ENCODE data around the gene ANKRD10. TPM values are rescaled to one million over a fixed set of nuclear protein-coding genes. Genes with fewer than 3 reads are reported as not detected.

The ANKRD10 gene
- total RNA-seq, 4 donors from 2014 or later = 145 to 381 (median 164) TPM

- H3K27ac ChIP-seq = peak overlapping the region; percentile 98 to 99 (median 99)
- no peaks in the 10 kb centered on the region for H3K27me3 ChIP-seq
- no peaks in the 10 kb centered on the region for H3K36me3 ChIP-seq
- H3K4me3 ChIP-seq = no peak overlapping the region
- in situ Hi-C loops (cut with MboI; ENCODE audit: low sequenced_read_pairs in 4 of 4) (no loop called here), intact Hi-C loops (cut with DNase I; ENCODE audit: low total_unique reads) (no loop called here)
- H3K4me1 ChIP-seq = peaks cover 37 to 38% of the 10 kb centered on the region in 2 donors
- DNase-seq (no peak), ATAC-seq (no peak)
- no peaks in the 10 kb centered on the region for H3K9me3 ChIP-seq
- TF ChIP-seq CTCF (IDR thresholded peaks at IDR 0.05 in 4 of 5, conservative IDR thresholded peaks at IDR 0.05 in 1 of 5) = no peak
- TF ChIP-seq POLR2A (IDR thresholded peaks at IDR 0.05) = no peak
Measured at GRCh38 chr13:110872768-110873638, 41.9 kb downstream of the ANKRD10 start.

DNA sequence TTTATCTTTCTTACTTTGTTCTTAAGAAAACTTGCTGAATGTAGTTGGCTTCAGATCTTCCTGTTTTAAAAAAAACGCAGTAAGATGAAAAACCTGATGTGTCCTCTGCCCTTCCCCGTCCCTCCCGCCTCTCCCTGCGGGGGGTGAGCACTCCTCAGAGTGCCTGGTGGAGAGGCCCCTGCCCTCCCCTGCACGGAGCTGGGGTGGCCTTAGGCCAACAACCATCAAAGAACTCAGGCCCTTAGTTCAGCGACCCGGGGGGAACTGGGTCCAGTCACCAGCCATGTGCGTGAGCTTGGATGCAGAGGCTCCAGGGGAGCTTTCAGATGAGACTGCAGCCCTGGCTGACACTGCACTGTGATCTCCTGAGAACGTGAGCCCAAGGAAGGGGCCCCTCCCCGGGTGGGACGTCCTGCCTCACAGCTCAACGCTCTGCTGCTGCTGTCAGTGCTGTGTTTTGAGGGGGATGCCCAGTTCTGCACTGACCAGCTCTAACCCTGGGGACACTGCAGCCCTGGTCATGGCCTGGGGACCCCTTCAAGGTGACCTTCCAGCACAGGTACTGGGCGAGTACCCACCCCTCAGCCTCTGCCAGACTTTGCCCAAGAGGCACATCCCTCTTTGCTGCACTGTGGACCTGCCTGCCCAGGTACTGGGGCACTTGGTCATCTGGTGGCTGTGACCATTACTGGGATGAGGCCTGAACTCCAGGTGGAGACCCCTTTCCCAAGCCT is 42.7 kb downstream of the ANKRD10 start:
- ATAC-seq (no peak), DNase-seq (no peak)
- no peak for TF ChIP-seq CTCF (IDR thresholded peaks at IDR 0.05 in 4 of 5, conservative IDR thresholded peaks at IDR 0.05 in 1 of 5)
- no peaks in the 10 kb centered on the region for H3K27me3 ChIP-seq
- no peak overlapping the region for H3K4me3 ChIP-seq
- intact Hi-C loops (cut with DNase I; ENCODE audit: low total_unique reads) (no loop called here), in situ Hi-C loops (cut with MboI; ENCODE audit: low sequenced_read_pairs in 4 of 4) (no loop called here)
- H3K9me3 ChIP-seq = no peaks in the 10 kb centered on the region
- H3K36me3 ChIP-seq = no peaks in the 10 kb centered on the region
- H3K27ac ChIP-seq = peak overlapping the region; percentile 98 to 99 (median 99)
- peaks cover 45 to 46% of the 10 kb centered on the region in 2 donors for H3K4me1 ChIP-seq

DNA sequence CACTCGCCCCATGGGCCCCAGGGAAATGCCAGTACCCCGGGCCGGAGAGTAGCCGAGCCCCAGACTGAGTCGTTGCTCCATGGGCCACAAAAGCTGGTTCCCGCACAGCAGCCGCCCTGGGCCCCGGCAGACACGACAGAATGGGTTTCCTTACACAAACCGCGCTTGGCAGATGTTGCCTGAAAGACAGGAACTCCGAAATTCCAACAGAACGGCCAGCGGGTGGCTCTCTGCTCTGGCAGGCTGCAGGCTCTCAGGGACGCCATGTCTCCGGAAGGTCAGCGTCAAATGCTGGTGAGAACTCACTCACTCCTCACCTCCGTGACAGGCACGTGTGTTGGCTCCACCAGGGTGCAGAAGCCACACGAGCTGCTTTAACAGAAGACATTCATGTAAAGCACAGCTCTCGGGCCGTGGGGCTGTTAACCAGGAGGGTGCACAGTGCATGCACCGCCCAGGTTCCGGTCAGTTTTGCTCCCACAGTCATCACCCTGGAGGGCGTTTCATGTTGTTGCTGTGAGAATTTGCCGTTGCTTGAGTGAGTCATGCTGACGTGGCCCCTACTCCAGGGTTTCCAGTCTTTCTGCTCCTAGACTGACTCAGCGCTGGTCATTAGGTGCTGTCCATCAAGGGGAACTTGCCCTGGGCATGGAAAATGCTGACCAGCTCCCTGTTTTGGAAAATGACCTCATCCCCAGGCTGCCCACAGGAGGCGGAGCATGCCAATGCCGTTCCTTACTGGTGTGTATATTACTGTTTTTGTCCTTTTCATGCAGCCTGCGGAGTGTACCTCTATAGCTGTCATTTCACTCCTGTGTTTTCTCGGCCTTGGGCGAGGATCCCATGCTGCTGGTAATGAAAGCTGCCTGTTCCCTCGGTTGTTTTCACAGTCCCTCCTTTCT is 44.8 kb downstream of the ANKRD10 start:
- peak; percentile 87 to 88 for ATAC-seq
- peak overlapping the region; percentile 70 to 82 (median 77) for H3K4me3 ChIP-seq
- TF ChIP-seq POLR2A (IDR thresholded peaks at IDR 0.05) = peak; percentile 49 to 80
- TF ChIP-seq CTCF (IDR thresholded peaks at IDR 0.05 in 4 of 5, conservative IDR thresholded peaks at IDR 0.05 in 1 of 5) = peak; percentile 13 to 53 (median 26)
- H3K27ac ChIP-seq = peak overlapping the region; percentile 98 to 99 (median 99)
- H3K27me3 ChIP-seq = no peaks in the 10 kb centered on the region
- peak; percentile 96 to 98 for DNase-seq
- no peaks in the 10 kb centered on the region for H3K9me3 ChIP-seq
- in situ Hi-C loops (cut with MboI; ENCODE audit: low sequenced_read_pairs in 4 of 4) = no loop called here
- H3K4me1 ChIP-seq = peaks cover 42% of the 10 kb centered on the region in 2 donors
- no peaks in the 10 kb centered on the region for H3K36me3 ChIP-seq
- intact Hi-C loops (cut with DNase I; ENCODE audit: low total_unique reads) = loop anchor here (1.0 to 5.0 kb wide), 5 partner anchors 27 to 177 kb away; partner anchors contain the start of gene ANKRD10

GRCh38 chr13:110869231-110869804 is 45.6 kb downstream of the ANKRD10 start:
- H3K36me3 ChIP-seq = no peaks in the 10 kb centered on the region
- TF ChIP-seq CTCF (IDR thresholded peaks at IDR 0.05 in 4 of 5, conservative IDR thresholded peaks at IDR 0.05 in 1 of 5) (no peak), POLR2A (IDR thresholded peaks at IDR 0.05) (peak in 1 of 2 donors; percentile 40)
- peaks cover 37 to 39% of the 10 kb centered on the region in 2 donors for H3K4me1 ChIP-seq
- no peaks in the 10 kb centered on the region for H3K9me3 ChIP-seq
- peak; percentile 34 to 67 for DNase-seq
- in situ Hi-C loops (cut with MboI; ENCODE audit: low sequenced_read_pairs in 4 of 4) (no loop called here), intact Hi-C loops (cut with DNase I; ENCODE audit: low total_unique reads) (loop anchor here (5.0 kb wide), 1 partner anchor 178 kb away; no protein-coding TSS in a partner anchor)
- no peaks in the 10 kb centered on the region for H3K27me3 ChIP-seq
- H3K4me3 ChIP-seq = peak overlapping the region; percentile 70 to 82 (median 77)
- H3K27ac ChIP-seq = peak overlapping the region; percentile 98 to 99 (median 99)
- peak; percentile 42 to 54 for ATAC-seq
